Esophagus muscularis mucosa (tissue), 4 donors: ENCODE data around the gene DNAJA2. TPM values are rescaled to one million over a fixed set of nuclear protein-coding genes. Genes with fewer than 3 reads are reported as not detected.

ENCODE experiments used
- DNase-seq: peaks from one replicate; pipeline ENCODE4 v3.0.0-alpha.2; 2017; ENCODE audit errors: extremely low spot score
- H3K27ac ChIP-seq, 4 donors: fragments of 200-600 bp; sonication (generic); replicated peaks in 1 of 4; 1 replicate in 3 of 4; 2 replicates in 1 of 4; pipeline ENCODE4 v1.5.1; 2016 to 2019; ENCODE audit warnings: mild to moderate bottlenecking in 1 of 4
- H3K27me3 ChIP-seq, 4 donors: fragments of 200-600 bp; sonication (generic); one replicate each; pipeline versions ENCODE4 v1.5.1 to v1.6.0; 2016 to 2019
- H3K36me3 ChIP-seq, 4 donors: fragments of 200-600 bp; sonication (generic); one replicate each; pipeline ENCODE4 v1.5.1; 2016 to 2019
- H3K4me1 ChIP-seq, 4 donors: fragments of 200-600 bp; sonication (generic); one replicate each; pipeline ENCODE4 v1.5.1; 2016 to 2019
- H3K4me3 ChIP-seq, 4 donors: fragments of 200-600 bp; sonication (generic); 1 replicate in 2 of 4; 2 replicates in 2 of 4; pipeline ENCODE4 v1.5.1; 2016 to 2019; ENCODE audit warnings: mild to moderate bottlenecking in 4 of 4, moderate library complexity in 1 of 4
- H3K9me3 ChIP-seq, 4 donors: fragments of 200-600 bp; sonication (generic); 1 replicate in 3 of 4; 2 replicates in 1 of 4; pipeline ENCODE4 v1.5.1; 2016 to 2019
- CTCF ChIP-seq, 3 experiments: fragments of 200-600 bp in 2 of 3; fragments of 450-650 bp in 1 of 3; sonication (generic) in 2 of 3; IDR thresholded peaks; one replicate each; pipeline ENCODE4 v1.5.1; 2017 to 2019; ENCODE audit warnings: antibody characterized with exemption in 3 of 3, mild to moderate bottlenecking in 2 of 3, moderate library complexity in 1 of 3
- EP300 ChIP-seq: sonication (generic); formaldehyde crosslinking; IDR thresholded peaks from one replicate; pipeline ENCODE4 v1.6.1; 2017; ENCODE audit warnings: antibody characterized with exemption
- POLR2A ChIP-seq: fragments of 450-650 bp; IDR thresholded peaks from one replicate; pipeline ENCODE4 v1.6.1; 2017; ENCODE audit warnings: antibody characterized with exemption, moderate library complexity, mild to moderate bottlenecking, low read depth
- POLR2AphosphoS5 ChIP-seq, 2 donors: sonication (generic); formaldehyde crosslinking; IDR thresholded peaks; one replicate each; pipeline ENCODE4 v1.6.1; 2017; ENCODE audit warnings: antibody characterized with exemption in 2 of 2
- WGBS: methylation state at CpG from one replicate; pipeline ENCODE4 v1.1.5; 2018; 5-methylcytosine and 5-hydroxymethylcytosine counted together
- intact Hi-C: fragments of 100-400 bp; cut with DNase I; formaldehyde crosslinking; loops from one replicate; pipeline ENCODE4 v1.15.1; 2023
- total RNA-seq, 4 donors: library from RNA; depleted of rRNA; stranded (reverse); fragments of >200 nt; gene quantifications; one replicate each; pipeline versions ENCODE4 v1.1.0 to v1.2.1, GENCODE V29; 2016

The DNAJA2 gene
- 10 to 100 TPM; 48.4 to 68.2 (median 56.0) TPM for total RNA-seq

GRCh38 chr16:46973207-46973995, at the start of gene DNAJA2:
Gene DNAJA2, minus strand, starts transcription at chr16:46973674. Its CDS starts 102 bp downstream, at chr16:46973572.
- peaks cover 31 to 56% (median 49%) of the 10 kb centered on the region in 4 donors for H3K4me1 ChIP-seq
- WGBS = 3% methylated on average over 10 of the region's 86 CpGs
- DNase-seq = peak; percentile 97
- no peaks in the 10 kb centered on the region for H3K27me3 ChIP-seq
- peak within 1 kb of the TSS; percentile 90 to 95 (median 92) for H3K4me3 ChIP-seq
- H3K27ac ChIP-seq = peak within 1 kb of the TSS; percentile 94 to 98 (median 96)
- peak; percentile 82 for TF ChIP-seq POLR2A
- peak; percentile 91 to 95 for TF ChIP-seq POLR2AphosphoS5 (IDR thresholded peaks at IDR 0.05)
- TF ChIP-seq EP300 = no peak
- no peak for TF ChIP-seq CTCF (IDR thresholded peaks at IDR 0.05)
- peaks cover 6 to 30% (median 18%) of the 10 kb centered on the region in 4 donors for H3K36me3 ChIP-seq
- intact Hi-C loops = no loop called here
- H3K9me3 ChIP-seq = no peaks in the 10 kb centered on the region

GRCh38 chr16:47019568-47019967, 46.1 kb upstream of the DNAJA2 start:
- H3K4me3 ChIP-seq = no peak overlapping the region
- H3K36me3 ChIP-seq = no peaks in the 10 kb centered on the region
- WGBS = 83% methylated on average over 2 of the region's 2 CpGs
- H3K27me3 ChIP-seq = peaks cover 0 to 10% (median 0%) of the 10 kb centered on the region in 4 donors
- TF ChIP-seq POLR2AphosphoS5 (IDR thresholded peaks at IDR 0.05) (no peak), POLR2A (no peak)
- H3K4me1 ChIP-seq = no peaks in the 10 kb centered on the region
- intact Hi-C loops = no loop called here
- DNase-seq = no peak
- H3K27ac ChIP-seq = no peak overlapping the region
- H3K9me3 ChIP-seq = no peaks in the 10 kb centered on the region

- intact Hi-C loops = no loop called here
- no peak for DNase-seq
Measured at GRCh38 chr16:47018223-47018891, 44.9 kb upstream of the DNAJA2 start.

GRCh38 chr16:47017636-47018035, 44.2 kb upstream of the DNAJA2 start:
- Histone ChIP-seq H3K4me1 (no peaks in the 10 kb centered on the region), H3K27me3 (peaks cover 0 to 10% (median 0%) of the 10 kb centered on the region in 4 donors), H3K9me3 (no peaks in the 10 kb centered on the region), H3K36me3 (no peaks in the 10 kb centered on the region), H3K4me3 (no peak overlapping the region), H3K27ac (no peak overlapping the region)
- WGBS = 89% methylated on average over 5 of the region's 5 CpGs
- no peak for TF ChIP-seq CTCF (IDR thresholded peaks at IDR 0.05)
- no peak for TF ChIP-seq EP300
- TF ChIP-seq POLR2A = no peak
- TF ChIP-seq POLR2AphosphoS5 (IDR thresholded peaks at IDR 0.05) = no peak
- intact Hi-C loops = no loop called here
- no peak for DNase-seq

More at GRCh38 chr16:47018223-47018891, 44.9 kb upstream of the DNAJA2 start:
- 49% methylated on average over 14 of the region's 14 CpGs for WGBS
- Histone ChIP-seq H3K27ac (no peak overlapping the region), H3K4me1 (no peaks in the 10 kb centered on the region), H3K9me3 (no peaks in the 10 kb centered on the region), H3K4me3 (no peak overlapping the region), H3K36me3 (no peaks in the 10 kb centered on the region), H3K27me3 (peaks cover 0 to 10% (median 0%) of the 10 kb centered on the region in 4 donors)
- no peak for TF ChIP-seq POLR2A
- TF ChIP-seq EP300 = no peak
- TF ChIP-seq CTCF (IDR thresholded peaks at IDR 0.05) = peak in 1 of 3 experiments; percentile 29

GRCh38 chr16:47016700-47017133, 43.2 kb upstream of the DNAJA2 start:
- intact Hi-C loops = no loop called here

More at GRCh38 chr16:47016700-47017133, 43.2 kb upstream of the DNAJA2 start:
- H3K4me1 ChIP-seq = no peaks in the 10 kb centered on the region
- H3K27ac ChIP-seq = no peak overlapping the region
- TF ChIP-seq CTCF (IDR thresholded peaks at IDR 0.05) (no peak), EP300 (no peak), POLR2AphosphoS5 (IDR thresholded peaks at IDR 0.05) (no peak), POLR2A (no peak)
- H3K27me3 ChIP-seq = peaks cover 0 to 10% (median 0%) of the 10 kb centered on the region in 4 donors
- no peak for DNase-seq
- H3K9me3 ChIP-seq = no peaks in the 10 kb centered on the region
- no peak overlapping the region for H3K4me3 ChIP-seq
- no peaks in the 10 kb centered on the region for H3K36me3 ChIP-seq
- 65% methylated on average over 6 of the region's 6 CpGs for WGBS
